ENCODE measurements around the gene KRTAP4-5.
"Not testable (repeated sequence)": the region's sequence is repeated elsewhere in the genome, so short reads cannot be mapped to it uniquely, and the experiment has no call there.

KRTAP4-5 gene

GRCh38 chr17:41118721-41119120, 30.9 kb downstream of the KRTAP4-5 start:
- Mint-ChIP-seq H3K27me3 (ENCODE audit: low read depth, poor library complexity) (no peaks in the 10 kb centered on the region), H3K27ac (no peak overlapping the region), H3K9me3 (peaks cover 3% of the 10 kb centered on the region), H3K4me1 (no peaks in the 10 kb centered on the region), H3K4me3 (no peak overlapping the region), H3K36me3 (ENCODE audit: low read depth) (no peaks in the 10 kb centered on the region)
- TF ChIP-seq CTCF (IDR thresholded peaks at IDR 0.05) = no peak
- DNase-seq = no peak

- not testable (repeated sequence) for H3K4me1 Mint-ChIP-seq; H3K9me3 Mint-ChIP-seq; H3K36me3 Mint-ChIP-seq (ENCODE audit: low read depth); H3K4me3 Mint-ChIP-seq; H3K27me3 Mint-ChIP-seq (ENCODE audit: low read depth, poor library complexity); DNase-seq
- H3K27ac Mint-ChIP-seq = peak within 1 kb of the TSS; percentile 14
Observed at GRCh38 chr17:41117846-41118386, 31.7 kb downstream of the KRTAP4-5 start, which contains the start of gene KRTAP4-11. Gene KRTAP4-11, minus strand, starts transcription at chr17:41118373. Its CDS starts 58 bp downstream, at chr17:41118315.

DNA sequence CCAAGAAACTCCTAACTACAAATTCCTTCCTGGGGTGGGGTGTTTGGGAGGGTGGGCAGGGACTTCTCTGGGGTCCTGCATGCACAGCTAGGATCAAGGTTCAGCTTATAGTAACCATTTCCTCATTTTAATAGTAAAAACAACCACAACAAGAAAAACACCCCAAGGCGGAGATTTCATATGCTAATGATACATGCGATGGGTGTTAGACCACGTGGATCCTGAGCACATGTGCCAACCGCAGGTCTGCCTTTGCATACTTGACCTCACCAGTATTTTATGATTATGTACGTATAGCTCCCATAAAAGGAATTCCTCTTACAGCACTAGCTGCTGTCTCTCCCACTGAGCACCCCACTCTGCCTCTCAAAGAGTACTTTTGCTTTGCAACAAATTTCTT, 33.3 kb downstream of the KRTAP4-5 start:
- Mint-ChIP-seq H3K4me3 (no peak overlapping the region), H3K9me3 (peaks cover 18% of the 10 kb centered on the region), H3K4me1 (no peaks in the 10 kb centered on the region), H3K27ac (no peak overlapping the region), H3K36me3 (ENCODE audit: low read depth) (peaks cover 3% of the 10 kb centered on the region), H3K27me3 (ENCODE audit: low read depth, poor library complexity) (no peaks in the 10 kb centered on the region)
- no peak for DNase-seq
- TF ChIP-seq CTCF (IDR thresholded peaks at IDR 0.05) = no peak

- no peak for TF ChIP-seq CTCF (IDR thresholded peaks at IDR 0.05)
- H3K9me3 Mint-ChIP-seq = peaks cover 32% of the 10 kb centered on the region
Observed at GRCh38 chr17:41111151-41111885, 38.3 kb downstream of the KRTAP4-5 start.

DNA sequence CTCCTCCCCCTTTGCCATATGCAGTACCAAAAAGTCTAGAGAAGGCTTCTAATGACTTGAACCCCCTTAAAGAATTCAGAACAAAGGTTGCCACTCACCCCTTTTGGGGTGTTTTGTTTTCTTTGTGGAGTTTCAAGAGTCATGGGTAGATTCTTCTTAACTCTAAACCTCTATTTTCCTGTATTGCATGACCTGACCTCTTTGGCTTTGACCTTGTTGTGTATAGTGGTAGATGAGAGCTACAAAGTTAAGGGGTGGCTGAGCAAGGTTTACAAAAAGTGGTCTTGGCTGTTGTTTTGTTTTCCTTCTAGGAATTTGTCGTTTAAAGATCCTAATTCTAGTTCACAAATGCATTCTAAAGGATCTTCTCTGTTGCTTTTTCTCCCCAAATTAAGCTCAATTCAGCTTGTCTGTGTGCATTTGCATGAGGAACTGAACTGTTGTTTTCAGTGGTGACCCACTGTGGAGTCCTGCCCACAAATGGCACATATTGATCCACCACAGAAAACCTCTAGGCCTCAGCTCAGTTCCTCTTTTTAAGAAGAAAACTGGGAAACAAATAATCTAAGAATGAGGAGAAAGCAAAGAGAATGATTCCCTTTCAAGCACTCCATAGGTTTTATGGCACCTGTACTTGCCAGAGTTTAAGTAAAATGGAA, 40.8 kb downstream of the KRTAP4-5 start:
- not testable (repeated sequence) for H3K27me3 Mint-ChIP-seq (ENCODE audit: low read depth, poor library complexity); H3K4me1 Mint-ChIP-seq

More at GRCh38 chr17:41111151-41111885, 38.3 kb downstream of the KRTAP4-5 start:
- no peak overlapping the region for H3K27ac Mint-ChIP-seq
- H3K36me3 Mint-ChIP-seq (ENCODE audit: low read depth) = peaks cover 8% of the 10 kb centered on the region
- no peak overlapping the region for H3K4me3 Mint-ChIP-seq
- no peaks in the 10 kb centered on the region for H3K27me3 Mint-ChIP-seq (ENCODE audit: low read depth, poor library complexity)
- no peaks in the 10 kb centered on the region for H3K4me1 Mint-ChIP-seq
- DNase-seq = no peak

GRCh38 chr17:41107941-41108450, 41.6 kb downstream of the KRTAP4-5 start:
- H3K4me1 Mint-ChIP-seq = no peaks in the 10 kb centered on the region
- peaks cover 25% of the 10 kb centered on the region for H3K9me3 Mint-ChIP-seq
- H3K36me3 Mint-ChIP-seq (ENCODE audit: low read depth) = peaks cover 8% of the 10 kb centered on the region

More for the DNA sequence above, 40.8 kb downstream of the KRTAP4-5 start:
- not testable (repeated sequence) for DNase-seq; H3K36me3 Mint-ChIP-seq (ENCODE audit: low read depth); H3K4me3 Mint-ChIP-seq; H3K27ac Mint-ChIP-seq
- H3K9me3 Mint-ChIP-seq = peaks cover 29% of the 10 kb centered on the region

DNA sequence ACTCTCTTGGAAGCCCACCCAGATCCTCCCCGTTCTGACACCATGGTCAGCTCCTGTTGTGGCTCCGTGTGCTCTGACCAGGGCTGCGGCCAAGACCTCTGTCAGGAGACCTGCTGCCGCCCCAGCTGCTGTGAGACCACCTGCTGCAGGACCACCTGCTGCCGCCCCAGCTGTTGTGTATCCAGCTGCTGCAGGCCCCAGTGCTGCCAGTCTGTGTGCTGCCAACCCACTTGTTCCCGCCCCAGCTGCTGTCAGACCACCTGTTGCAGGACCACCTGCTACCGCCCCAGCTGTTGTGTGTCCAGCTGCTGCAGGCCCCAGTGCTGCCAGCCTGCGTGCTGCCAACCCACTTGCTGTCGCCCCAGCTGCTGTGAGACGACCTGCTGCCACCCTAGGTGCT, 44.3 kb downstream of the KRTAP4-5 start, which contains the start of gene KRTAP4-9:
Gene KRTAP4-9, plus strand, starts transcription at position 43 of the 400 bp plus-strand sequence. Its CDS starts 0 bp downstream, at position 43.
- not testable (repeated sequence) for H3K36me3 Mint-ChIP-seq (ENCODE audit: low read depth); H3K4me3 Mint-ChIP-seq; H3K27ac Mint-ChIP-seq; H3K4me1 Mint-ChIP-seq; H3K27me3 Mint-ChIP-seq (ENCODE audit: low read depth, poor library complexity); DNase-seq; H3K9me3 Mint-ChIP-seq

More at GRCh38 chr17:41107941-41108450, 41.6 kb downstream of the KRTAP4-5 start:
- DNase-seq = no peak
- TF ChIP-seq CTCF (IDR thresholded peaks at IDR 0.05) = no peak
- Mint-ChIP-seq H3K27ac (no peak overlapping the region), H3K4me3 (no peak overlapping the region), H3K27me3 (ENCODE audit: low read depth, poor library complexity) (peaks cover 4% of the 10 kb centered on the region)

DNA sequence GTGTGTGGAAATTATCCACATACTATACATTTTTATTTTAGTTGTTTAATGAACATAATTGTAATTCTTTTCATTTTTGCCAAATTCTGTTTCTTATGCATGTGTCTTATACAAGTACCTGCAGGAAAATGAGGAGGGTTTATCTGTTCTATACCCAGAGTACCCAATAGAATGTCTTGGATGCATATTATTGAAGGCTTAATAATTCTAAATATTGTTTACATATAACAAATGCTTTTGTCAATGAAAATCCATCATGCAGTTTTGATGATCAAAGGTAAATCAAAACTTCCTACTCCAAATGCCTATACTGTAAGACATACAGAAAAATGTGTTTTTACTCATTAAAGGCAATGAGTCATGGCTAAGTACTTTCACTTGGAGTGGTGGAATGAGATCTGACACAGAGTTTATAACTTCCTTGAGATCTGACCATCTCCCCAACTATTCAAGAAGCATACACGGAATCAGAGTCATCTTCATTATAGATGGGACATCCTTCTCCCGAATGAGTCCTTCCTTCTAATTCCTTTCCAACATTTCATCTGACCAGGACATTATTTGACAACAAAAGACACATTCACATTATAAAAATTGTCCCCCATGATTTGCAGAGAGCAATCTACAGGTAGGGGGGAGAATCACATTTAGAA, 45.1 kb downstream of the KRTAP4-5 start:
- H3K9me3 Mint-ChIP-seq; H3K27ac Mint-ChIP-seq; H3K4me3 Mint-ChIP-seq; H3K27me3 Mint-ChIP-seq (ENCODE audit: low read depth, poor library complexity); H3K4me1 Mint-ChIP-seq; H3K36me3 Mint-ChIP-seq (ENCODE audit: low read depth); DNase-seq: not testable (repeated sequence)
